Upper lobe of right lung (tissue), 1 donor: ENCODE results near the gene PRUNE1. TPM values are rescaled to one million over a fixed set of nuclear protein-coding genes. Genes with fewer than 3 reads are reported as not detected.
A peak's percentile ranks its signal among the peaks of the same experiment; 100 is the strongest.

Source experiments
- ATAC-seq: fragments of 200-7000 bp; cut with Tn5 transposase; one replicate; pipeline ENCODE4 v1.9.1; 2020; ENCODE audit warnings: mild to moderate bottlenecking, moderate library complexity
- DNase-seq: peaks from one replicate; pipeline ENCODE4 v3.0.0-alpha.2; 2020
- H3K27ac ChIP-seq: fragments of 200-600 bp; one replicate; pipeline ENCODE4 v1.8.0; 2022
- H3K27me3 ChIP-seq: fragments of 200-600 bp; one replicate; pipeline ENCODE4 v1.8.0; 2022; ENCODE audit warnings: mild to moderate bottlenecking
- H3K36me3 ChIP-seq: fragments of 200-600 bp; one replicate; pipeline ENCODE4 v1.8.0; 2022
- H3K4me1 ChIP-seq: fragments of 200-600 bp; one replicate; pipeline ENCODE4 v1.8.0; 2022
- H3K4me3 ChIP-seq: fragments of 200-600 bp; one replicate; pipeline ENCODE4 v1.8.0; 2022; ENCODE audit warnings: mild to moderate bottlenecking
- H3K9me3 ChIP-seq: fragments of 200-600 bp; one replicate; pipeline ENCODE4 v1.8.0; 2022
- CTCF ChIP-seq: fragments of 200-600 bp; IDR thresholded peaks from one replicate; pipeline ENCODE4 v1.8.0; 2022; ENCODE audit warnings: antibody characterized with exemption
- intact Hi-C: fragments of 100-400 bp; cut with DNase I; formaldehyde crosslinking; loops from one replicate; pipeline ENCODE4 v1.11.0; 2022
- total RNA-seq: library from RNA; stranded (reverse); fragmentation: NEBNext Ultra II Directional; extraction: Animal tissue kit (Norgen Biotek cat#: 25700); gene quantifications from one replicate; pipeline ENCODE4 v1.2.1, GENCODE V29; 2021
- donor health status: DM: no; HTN: yes; CAD: no; lungs with severe emphysema.

Gene PRUNE1
- total RNA-seq, 1 donor from 2014 or later = 18.3 TPM

- no peak for TF ChIP-seq CTCF
- Histone ChIP-seq H3K4me3 (peak within 1 kb of the TSS; percentile 68), H3K4me1 (peaks cover 73% of the 10 kb centered on the region), H3K9me3 (no peaks in the 10 kb centered on the region), H3K36me3 (no peaks in the 10 kb centered on the region), H3K27ac (peak within 1 kb of the TSS; percentile 92), H3K27me3 (no peaks in the 10 kb centered on the region)
- ATAC-seq (peak; percentile 71), DNase-seq (peak; percentile 94)
- intact Hi-C loops = no loop called here
Measured at GRCh38 chr1:150974580-150975478, 33.4 kb upstream of the PRUNE1 start, which contains the start of gene CERS2. TSS of gene CERS2 (minus strand) at chr1:150974835. CDS start at chr1:150969090, 5,745 bp downstream.

GRCh38 chr1:150976401-150976821 lies 31.8 kb upstream of the PRUNE1 start:
- intact Hi-C loops = no loop called here
- peak overlapping the region; percentile 84 for H3K27ac ChIP-seq
- H3K27me3 ChIP-seq = no peaks in the 10 kb centered on the region
- no peak for DNase-seq
- H3K9me3 ChIP-seq = no peaks in the 10 kb centered on the region
- no peak overlapping the region for H3K4me3 ChIP-seq
- peaks cover 64% of the 10 kb centered on the region for H3K4me1 ChIP-seq
- no peak for TF ChIP-seq CTCF
- no peak for ATAC-seq
- H3K36me3 ChIP-seq = no peaks in the 10 kb centered on the region

DNA sequence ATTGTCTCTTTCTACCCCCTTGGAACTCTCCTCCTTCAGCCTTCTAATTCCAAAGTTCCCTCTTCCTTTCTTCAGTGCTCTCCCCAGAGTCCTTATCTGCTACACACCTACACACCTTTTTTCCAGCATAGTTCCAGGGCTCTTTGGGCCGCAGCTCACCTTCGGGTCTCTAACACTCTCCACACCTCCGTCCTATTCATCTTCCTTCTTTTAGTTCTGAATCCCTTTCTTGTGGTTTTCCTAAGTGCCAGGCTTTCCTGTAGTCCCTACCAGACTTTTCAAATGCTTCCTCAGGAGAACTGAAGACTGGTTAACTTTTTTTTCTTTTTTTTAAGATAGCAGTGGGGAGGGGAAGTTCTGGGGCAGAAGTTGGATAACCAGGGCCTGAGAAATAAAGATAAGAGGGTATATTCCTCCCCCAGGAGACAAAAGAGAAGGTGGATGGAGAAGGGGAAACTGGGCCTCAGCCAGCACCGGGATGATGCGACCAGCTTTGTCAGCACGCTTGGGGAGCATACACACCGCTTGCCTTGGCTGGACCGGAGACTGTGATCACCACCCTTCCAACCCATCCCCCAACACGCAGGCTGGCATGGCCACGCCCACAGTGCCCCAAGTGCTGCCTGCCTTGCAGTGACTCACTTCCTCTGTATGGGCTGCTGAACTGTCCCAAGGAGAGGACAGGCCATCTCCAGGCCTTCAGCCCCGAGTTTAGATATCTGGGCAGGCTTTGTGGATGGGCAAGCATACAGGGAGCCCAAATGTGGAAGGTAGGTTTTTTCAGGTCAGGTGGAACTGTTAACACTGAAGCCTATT lies 31.2 kb upstream of the PRUNE1 start:
- intact Hi-C loops = no loop called here
- H3K27me3 ChIP-seq = no peaks in the 10 kb centered on the region
- H3K4me3 ChIP-seq = no peak overlapping the region
- peak overlapping the region; percentile 84 for H3K27ac ChIP-seq
- H3K36me3 ChIP-seq = no peaks in the 10 kb centered on the region
- no peak for TF ChIP-seq CTCF
- H3K9me3 ChIP-seq = no peaks in the 10 kb centered on the region
- peaks cover 57% of the 10 kb centered on the region for H3K4me1 ChIP-seq
- ATAC-seq (peak; percentile 81), DNase-seq (peak; percentile 94)

DNA sequence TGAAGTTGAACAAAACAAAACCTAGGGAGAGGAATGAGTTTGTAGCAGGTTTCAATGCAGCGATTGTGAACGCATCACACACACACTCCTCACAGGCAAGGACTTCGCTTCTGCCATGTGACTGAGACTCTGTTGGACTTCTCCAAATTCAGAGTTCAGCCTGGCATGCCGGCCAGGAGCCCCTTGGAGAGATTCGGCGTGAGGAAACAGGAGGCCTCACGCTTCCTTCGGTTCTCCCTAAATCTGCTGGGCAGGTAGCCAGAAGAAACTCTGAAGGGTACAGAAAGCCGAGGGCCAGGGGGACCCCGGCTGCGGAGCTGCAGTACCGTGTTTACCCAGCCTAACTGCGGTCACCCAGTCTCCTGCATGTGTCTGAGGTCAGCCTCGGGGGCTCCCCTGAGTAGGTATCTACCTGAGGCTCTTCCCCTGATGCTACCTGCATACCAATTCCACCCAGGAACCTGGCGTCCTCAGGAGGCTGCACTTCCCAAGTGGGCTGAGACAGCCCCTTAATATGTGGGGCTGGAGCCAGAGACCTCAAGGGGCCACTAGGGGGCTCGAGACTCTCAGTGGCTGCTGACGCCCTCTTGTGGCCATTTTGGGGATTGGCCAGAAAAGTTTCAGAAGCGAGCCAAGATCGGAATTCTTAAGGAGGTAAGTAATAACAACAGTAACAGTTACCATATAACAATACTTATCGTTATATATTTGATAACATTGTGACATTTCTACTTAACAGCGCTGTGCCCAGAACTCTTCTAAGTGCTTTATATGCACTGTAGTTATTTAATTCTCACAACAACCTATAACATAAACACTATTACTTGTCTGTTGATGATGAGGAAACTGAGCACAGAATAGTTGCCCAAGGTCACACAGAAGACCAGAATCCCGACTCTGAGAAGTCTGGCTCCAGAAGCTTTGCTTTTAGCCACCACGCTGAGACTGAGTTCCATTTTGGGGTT lies 28.9 kb upstream of the PRUNE1 start:
- peak; percentile 75 for ATAC-seq
- peak; percentile 100 for TF ChIP-seq CTCF

More for the DNA sequence above, 28.9 kb upstream of the PRUNE1 start:
- DNase-seq = peak; percentile 86
- intact Hi-C loops = no loop called here
- Histone ChIP-seq H3K27me3 (no peaks in the 10 kb centered on the region), H3K4me3 (peak overlapping the region; percentile 38), H3K9me3 (no peaks in the 10 kb centered on the region), H3K4me1 (peaks cover 41% of the 10 kb centered on the region), H3K27ac (peak overlapping the region; percentile 84), H3K36me3 (no peaks in the 10 kb centered on the region)
